ENCODE measurements around the gene TSPAN3. TPM values are rescaled to one million over a fixed set of nuclear protein-coding genes. Genes with fewer than 3 reads are reported as not detected.

TSPAN3 gene
- total RNA-seq, 3 donors from 2014 or later: 148 to 398 (median 292) TPM

Other genes with a start within 250 kb of the TSPAN3 start
- 10 to 100 TPM; 19.5 to 49.8 (median 28.5) TPM for gene SCAPER, start 165.8 kb downstream of the TSPAN3 start, total RNA-seq
- 10 to 100 TPM; 40.6 to 47.2 (median 46.2) TPM for gene RCN2, start 139.4 kb downstream of the TSPAN3 start, total RNA-seq
- gene PSTPIP1, start 76.0 kb downstream of the TSPAN3 start, total RNA-seq: 10 to 100 TPM in 1 of 3 donors, 1 to 10 TPM in 2; 2.6 to 11.0 (median 3.9) TPM

All from breast epithelium (tissue), 3 donors.